IPS-20b (cell line): ENCODE data around the gene GRIK3.

Experiments
- H3K27ac ChIP-seq: one replicate; pipeline ENCODE4 v1.5.1; 2013; ENCODE audit warnings: low read length
- H3K27me3 ChIP-seq: 2 replicates; pipeline ENCODE4 v1.6.1; 2013; ENCODE audit warnings: mild to moderate bottlenecking, low read length, inconsistent platforms; ENCODE audit not compliant: insufficient read depth
- H3K36me3 ChIP-seq: 2 replicates; pipeline ENCODE4 v1.6.1; 2013; ENCODE audit warnings: low read depth, mild to moderate bottlenecking, inconsistent platforms, low read length, moderate library complexity; ENCODE audit not compliant: insufficient read depth
- H3K4me1 ChIP-seq: 2 replicates; pipeline ENCODE4 v1.6.1; 2013; ENCODE audit warnings: mild to moderate bottlenecking, control low read depth, inconsistent platforms, low read length, moderate library complexity; ENCODE audit not compliant: insufficient read depth
- H3K4me3 ChIP-seq: 2 replicates; pipeline ENCODE4 v1.5.1; 2013; ENCODE audit warnings: mild to moderate bottlenecking, low read length, inconsistent platforms
- H3K9ac ChIP-seq: 2 replicates; pipeline ENCODE4 v1.6.1; 2013; ENCODE audit warnings: low read depth, mild to moderate bottlenecking, inconsistent platforms, low read length, moderate library complexity
- H3K9me3 ChIP-seq: 2 replicates; pipeline ENCODE4 v1.6.1; 2013; ENCODE audit warnings: mild to moderate bottlenecking, low read depth, low read length, inconsistent platforms; ENCODE audit not compliant: insufficient read depth

GRIK3 gene

GRCh38 chr1:37068897-37069296, 34.6 kb upstream of the GRIK3 start:
- Histone ChIP-seq H3K9me3 (no peaks in the 10 kb centered on the region), H3K36me3 (no peaks in the 10 kb centered on the region), H3K4me1 (no peaks in the 10 kb centered on the region), H3K27ac (no peak overlapping the region), H3K9ac (no peak overlapping the region), H3K4me3 (no peak overlapping the region), H3K27me3 (peaks cover 3% of the 10 kb centered on the region; the same call in 1 of the 2 replicates)

DNA sequence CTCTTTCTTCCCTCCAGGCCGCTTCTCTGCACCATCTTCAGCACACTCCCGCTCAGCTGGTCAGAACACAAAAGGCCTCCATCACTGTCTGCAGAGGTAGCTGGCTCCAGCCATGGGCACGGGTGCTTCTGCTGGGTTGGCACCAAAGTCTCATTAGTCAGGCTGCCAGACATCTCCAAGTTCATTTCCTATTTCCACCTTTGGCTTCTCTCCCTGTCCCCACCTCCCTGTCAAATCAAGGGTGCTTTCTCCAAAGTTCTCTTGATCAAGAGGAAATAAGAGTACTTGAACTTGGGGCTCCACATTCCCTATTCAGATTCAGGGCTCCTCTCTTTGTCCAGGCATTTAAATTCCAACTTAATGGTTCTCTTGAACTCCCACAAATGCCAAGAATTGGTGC, 33.9 kb upstream of the GRIK3 start:
- no peak overlapping the region for H3K4me3 ChIP-seq
- no peaks in the 10 kb centered on the region for H3K36me3 ChIP-seq
- H3K4me1 ChIP-seq, result no peaks in the 10 kb centered on the region
- H3K9ac ChIP-seq, result no peak overlapping the region
- H3K27ac ChIP-seq, result no peak overlapping the region
- H3K27me3 ChIP-seq, result peaks cover 3% of the 10 kb centered on the region; the same call in 1 of the 2 replicates
- H3K9me3 ChIP-seq, result no peaks in the 10 kb centered on the region

GRCh38 chr1:37064039-37064438, 29.7 kb upstream of the GRIK3 start:
- Histone ChIP-seq H3K27me3 (peaks cover 3% of the 10 kb centered on the region; the same call in 1 of the 2 replicates), H3K9me3 (no peaks in the 10 kb centered on the region), H3K4me3 (no peak overlapping the region), H3K36me3 (no peaks in the 10 kb centered on the region), H3K4me1 (no peaks in the 10 kb centered on the region), H3K27ac (no peak overlapping the region), H3K9ac (no peak overlapping the region)

GRCh38 chr1:37059346-37059745, 25.0 kb upstream of the GRIK3 start:
- Histone ChIP-seq H3K9ac (no peak overlapping the region), H3K27me3 (no peaks in the 10 kb centered on the region; the same call in 1 of the 2 replicates), H3K4me1 (0 out of 2 replicates have a peak, but pooled peaks cover 3% of the 10 kb centered on the region), H3K36me3 (no peaks in the 10 kb centered on the region), H3K4me3 (no peak overlapping the region), H3K9me3 (no peaks in the 10 kb centered on the region), H3K27ac (no peak overlapping the region)

- Histone ChIP-seq H3K4me3 (no peak overlapping the region), H3K9me3 (no peaks in the 10 kb centered on the region), H3K9ac (no peak overlapping the region), H3K27ac (no peak overlapping the region), H3K27me3 (no peaks in the 10 kb centered on the region), H3K4me1 (0 out of 2 replicates have a peak, but pooled peaks cover 3% of the 10 kb centered on the region), H3K36me3 (no peaks in the 10 kb centered on the region)
These were observed 24.2 kb upstream of the GRIK3 start for GRCh38 chr1:37058424-37058988.

- H3K27ac ChIP-seq, result no peak overlapping the region
- no peaks in the 10 kb centered on the region for H3K9me3 ChIP-seq
- 0 out of 2 replicates have a peak, but pooled peaks cover 8% of the 10 kb centered on the region for H3K4me1 ChIP-seq
- H3K4me3 ChIP-seq, result no peak overlapping the region
- no peaks in the 10 kb centered on the region for H3K36me3 ChIP-seq
- H3K9ac ChIP-seq, result no peak overlapping the region
- H3K27me3 ChIP-seq, result no peaks in the 10 kb centered on the region
These were observed 22.0 kb upstream of the GRIK3 start for GRCh38 chr1:37056325-37056724.

DNA sequence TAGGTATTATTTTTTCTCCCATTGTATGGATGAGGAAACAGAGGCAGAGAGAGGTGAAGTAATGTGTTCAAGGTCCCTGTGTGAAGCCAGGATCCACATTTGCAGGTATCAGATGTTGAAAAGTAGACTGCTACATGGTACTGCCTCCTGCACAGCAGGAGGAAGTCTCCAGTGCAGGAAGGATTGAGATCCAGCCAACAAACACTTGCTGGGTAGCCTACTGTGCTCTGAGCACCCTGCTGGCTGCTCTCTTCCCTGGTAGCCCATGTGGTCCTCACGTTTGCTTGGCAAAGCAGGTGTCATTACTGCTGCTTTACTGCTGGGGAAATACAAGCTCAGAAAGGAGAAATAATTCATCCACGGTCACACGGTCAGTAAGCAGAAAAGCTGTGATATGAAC, 21.3 kb upstream of the GRIK3 start:
- Histone ChIP-seq H3K27ac (no peak overlapping the region), H3K9ac (no peak overlapping the region), H3K4me3 (no peak overlapping the region), H3K4me1 (0 out of 2 replicates have a peak, but pooled peaks cover 8% of the 10 kb centered on the region), H3K27me3 (no peaks in the 10 kb centered on the region), H3K9me3 (no peaks in the 10 kb centered on the region), H3K36me3 (no peaks in the 10 kb centered on the region)

DNA sequence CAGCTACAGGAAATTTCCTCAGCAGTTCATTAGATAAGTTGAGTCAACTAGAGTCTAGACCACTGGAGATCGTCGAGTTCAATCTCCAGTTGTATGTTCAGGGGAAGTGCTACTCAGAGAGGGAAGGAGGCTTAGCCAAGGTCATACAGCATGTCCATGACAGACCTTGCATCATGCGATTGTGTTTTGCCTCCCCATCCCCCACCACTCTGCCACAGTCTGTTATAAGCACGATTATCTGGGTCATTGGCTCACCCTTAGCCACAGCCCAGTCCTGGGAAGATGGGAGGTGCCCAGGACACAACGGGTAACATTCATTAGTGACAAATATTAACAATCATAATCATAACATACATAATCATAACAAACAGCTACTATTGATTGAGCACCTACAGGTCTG, 18.9 kb upstream of the GRIK3 start:
- Histone ChIP-seq H3K4me1 (0 out of 2 replicates have a peak, but pooled peaks cover 8% of the 10 kb centered on the region), H3K27me3 (no peaks in the 10 kb centered on the region), H3K27ac (no peak overlapping the region), H3K4me3 (no peak overlapping the region), H3K9ac (no peak overlapping the region), H3K9me3 (no peaks in the 10 kb centered on the region), H3K36me3 (no peaks in the 10 kb centered on the region)

DNA sequence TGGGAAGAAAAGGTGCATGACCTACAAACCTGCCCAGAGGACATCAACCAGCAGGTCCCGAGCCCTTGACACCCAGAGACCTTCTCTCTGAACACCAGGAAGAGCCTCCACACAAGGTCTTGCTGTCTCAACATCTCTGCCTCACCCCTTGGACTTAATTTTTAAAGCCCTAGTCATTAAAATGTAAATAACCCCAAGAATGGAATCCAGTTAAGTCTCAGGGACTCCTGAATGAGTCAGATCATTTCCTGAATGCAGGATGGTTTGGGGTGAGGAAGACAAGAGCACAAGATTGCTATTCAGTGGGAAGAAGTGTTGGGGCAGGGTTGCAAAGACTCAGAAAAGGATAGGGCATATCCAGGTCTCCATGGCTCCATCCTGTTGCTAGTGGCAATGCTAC, 17.8 kb upstream of the GRIK3 start:
- 0 out of 2 replicates have a peak, but pooled peaks cover 8% of the 10 kb centered on the region for H3K4me1 ChIP-seq
- no peak overlapping the region for H3K27ac ChIP-seq
- H3K27me3 ChIP-seq, result no peaks in the 10 kb centered on the region
- H3K36me3 ChIP-seq, result no peaks in the 10 kb centered on the region
- H3K4me3 ChIP-seq, result no peak overlapping the region
- no peaks in the 10 kb centered on the region for H3K9me3 ChIP-seq
- no peak overlapping the region for H3K9ac ChIP-seq

GRCh38 chr1:37051346-37051745, 17.0 kb upstream of the GRIK3 start:
- no peak overlapping the region for H3K9ac ChIP-seq
- no peak overlapping the region for H3K4me3 ChIP-seq
- no peaks in the 10 kb centered on the region for H3K9me3 ChIP-seq
- 0 out of 2 replicates have a peak, but pooled peaks cover 8% of the 10 kb centered on the region for H3K4me1 ChIP-seq
- no peaks in the 10 kb centered on the region for H3K27me3 ChIP-seq
- H3K36me3 ChIP-seq, result no peaks in the 10 kb centered on the region
- H3K27ac ChIP-seq, result no peak overlapping the region

DNA sequence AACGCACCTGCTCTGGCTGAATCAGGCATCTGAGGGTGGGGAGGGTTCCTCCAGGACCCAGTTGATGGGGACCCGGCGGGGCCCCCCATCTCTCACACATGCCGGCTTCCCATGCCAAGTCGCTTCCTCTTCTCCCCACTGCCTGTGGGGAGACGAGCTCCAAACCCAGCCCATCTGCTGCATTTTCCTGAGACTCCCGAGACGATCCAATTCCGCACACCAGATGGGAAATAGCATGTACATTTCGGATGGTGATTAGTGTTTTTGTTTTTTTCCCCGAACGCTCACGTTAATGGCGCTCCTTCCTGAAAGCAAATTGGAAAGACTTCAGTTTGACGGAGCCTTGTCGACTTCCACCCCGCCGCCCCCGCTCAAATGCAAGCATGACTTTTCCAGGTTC, 13.2 kb upstream of the GRIK3 start:
- peaks cover 19% of the 10 kb centered on the region; the same call in 1 of the 2 replicates for H3K4me1 ChIP-seq
- no peak overlapping the region for H3K27ac ChIP-seq
- H3K9ac ChIP-seq, result no peak overlapping the region
- no peak overlapping the region for H3K4me3 ChIP-seq
- H3K9me3 ChIP-seq, result no peaks in the 10 kb centered on the region
- no peaks in the 10 kb centered on the region for H3K36me3 ChIP-seq
- no peaks in the 10 kb centered on the region for H3K27me3 ChIP-seq

- H3K27me3 ChIP-seq, result peaks cover 36% of the 10 kb centered on the region
- H3K4me1 ChIP-seq, result peaks cover 46% of the 10 kb centered on the region; the same call in 1 of the 2 replicates
- H3K9ac ChIP-seq, result no peak overlapping the region
- no peaks in the 10 kb centered on the region for H3K9me3 ChIP-seq
- H3K27ac ChIP-seq, result no peak overlapping the region
- peak overlapping the region; percentile 12; the same call in 1 of the 2 replicates for H3K4me3 ChIP-seq
- H3K36me3 ChIP-seq, result no peaks in the 10 kb centered on the region
These were observed 8.8 kb upstream of the GRIK3 start for GRCh38 chr1:37043101-37043500.
